ENCODE measurements around the gene SIGLEC12. TPM values are rescaled to one million over a fixed set of nuclear protein-coding genes. Genes with fewer than 3 reads are reported as not detected.

The SIGLEC12 gene
- total RNA-seq, 2 experiments from 2014 or later, result not detected

DNA sequence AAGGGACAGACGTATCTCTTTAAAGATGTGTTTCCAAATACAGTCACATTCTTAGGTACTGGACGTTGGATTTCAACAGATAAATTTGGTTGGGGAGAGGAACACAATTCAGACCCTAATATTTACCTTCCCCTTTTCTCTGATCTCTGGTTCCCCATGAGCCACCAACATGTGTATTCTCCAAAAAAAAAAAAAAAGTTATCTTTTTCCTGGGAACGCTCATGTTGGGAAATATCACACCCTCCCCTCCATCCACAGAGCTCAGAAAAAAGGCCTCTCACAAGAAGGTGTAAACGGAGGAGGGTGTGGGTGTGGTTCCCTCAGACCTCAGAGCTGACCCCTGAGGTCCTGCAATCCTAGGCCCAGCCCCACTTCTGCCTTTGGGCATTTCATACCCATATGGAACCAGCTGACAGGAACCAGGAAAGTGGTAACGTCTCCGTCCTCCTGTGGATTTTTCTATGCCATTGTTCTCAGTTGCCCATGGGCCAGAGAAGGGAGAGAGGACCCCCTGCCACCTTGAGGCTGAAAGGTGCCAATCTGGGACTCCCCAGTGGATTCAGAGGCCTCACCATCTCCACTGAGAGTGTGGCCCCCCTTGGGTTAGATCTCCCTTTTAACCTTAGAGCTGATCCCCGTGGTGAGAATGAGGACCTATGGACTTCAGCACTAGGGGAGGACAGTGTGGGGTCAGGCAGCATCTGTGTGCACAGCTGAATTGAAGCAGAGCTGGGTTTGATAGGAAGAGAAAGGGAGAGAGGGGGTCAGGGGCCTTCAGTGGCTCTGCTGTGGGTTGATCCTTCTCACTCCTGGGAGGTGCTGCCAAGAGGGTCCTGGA lies 8.4 kb upstream of the SIGLEC12 start:
- DNase-seq, result no peak
- Mint-ChIP-seq H3K9me3 (no peaks in the 10 kb centered on the region), H3K27me3 (peaks cover 44% of the 10 kb centered on the region), H3K4me1 (ENCODE audit: low read depth) (no peaks in the 10 kb centered on the region), H3K27ac (no peak overlapping the region), H3K36me3 (ENCODE audit: low read depth) (no peaks in the 10 kb centered on the region), H3K4me3 (no peak overlapping the region)
- H3K36me3 ChIP-seq (ENCODE audit: insufficient read depth, low read length), result no peaks in the 10 kb centered on the region
- TF ChIP-seq, protein P1, sequence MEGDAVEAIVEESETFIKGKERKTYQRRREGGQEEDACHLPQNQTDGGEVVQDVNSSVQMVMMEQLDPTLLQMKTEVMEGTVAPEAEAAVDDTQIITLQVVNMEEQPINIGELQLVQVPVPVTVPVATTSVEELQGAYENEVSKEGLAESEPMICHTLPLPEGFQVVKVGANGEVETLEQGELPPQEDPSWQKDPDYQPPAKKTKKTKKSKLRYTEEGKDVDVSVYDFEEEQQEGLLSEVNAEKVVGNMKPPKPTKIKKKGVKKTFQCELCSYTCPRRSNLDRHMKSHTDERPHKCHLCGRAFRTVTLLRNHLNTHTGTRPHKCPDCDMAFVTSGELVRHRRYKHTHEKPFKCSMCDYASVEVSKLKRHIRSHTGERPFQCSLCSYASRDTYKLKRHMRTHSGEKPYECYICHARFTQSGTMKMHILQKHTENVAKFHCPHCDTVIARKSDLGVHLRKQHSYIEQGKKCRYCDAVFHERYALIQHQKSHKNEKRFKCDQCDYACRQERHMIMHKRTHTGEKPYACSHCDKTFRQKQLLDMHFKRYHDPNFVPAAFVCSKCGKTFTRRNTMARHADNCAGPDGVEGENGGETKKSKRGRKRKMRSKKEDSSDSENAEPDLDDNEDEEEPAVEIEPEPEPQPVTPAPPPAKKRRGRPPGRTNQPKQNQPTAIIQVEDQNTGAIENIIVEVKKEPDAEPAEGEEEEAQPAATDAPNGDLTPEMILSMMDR (IDR thresholded peaks at IDR 0.05), result no peak
- POLR2A ChIA-PET, result no interaction called here
- no peak overlapping the region for H3K27ac ChIP-seq (ENCODE audit: low read depth in 1 of 2, low read length in 2 of 2)
- no peak overlapping the region for H3K4me3 ChIP-seq (ENCODE audit: low read length)
- peaks cover 0 to 8% of the 10 kb centered on the region in 2 experiments for H3K27me3 ChIP-seq (ENCODE audit: control insufficient read depth in 1 of 2, insufficient read depth in 2 of 2, low read length in 2 of 2)
- H3K4me1 ChIP-seq (ENCODE audit: insufficient read depth, low read length), result no peaks in the 10 kb centered on the region
- CTCF ChIA-PET, result no interaction called here
- intact Hi-C loops (cut with DNase I, micrococcal nuclease), result no loop called here
- no peak for ATAC-seq (ENCODE audit: poor library complexity)
- H3K9me3 ChIP-seq (ENCODE audit: control insufficient read depth in 1 of 2, insufficient read depth in 1 of 2, low read length in 2 of 2), result peaks cover 0 to 8% of the 10 kb centered on the region in 2 experiments

DNA sequence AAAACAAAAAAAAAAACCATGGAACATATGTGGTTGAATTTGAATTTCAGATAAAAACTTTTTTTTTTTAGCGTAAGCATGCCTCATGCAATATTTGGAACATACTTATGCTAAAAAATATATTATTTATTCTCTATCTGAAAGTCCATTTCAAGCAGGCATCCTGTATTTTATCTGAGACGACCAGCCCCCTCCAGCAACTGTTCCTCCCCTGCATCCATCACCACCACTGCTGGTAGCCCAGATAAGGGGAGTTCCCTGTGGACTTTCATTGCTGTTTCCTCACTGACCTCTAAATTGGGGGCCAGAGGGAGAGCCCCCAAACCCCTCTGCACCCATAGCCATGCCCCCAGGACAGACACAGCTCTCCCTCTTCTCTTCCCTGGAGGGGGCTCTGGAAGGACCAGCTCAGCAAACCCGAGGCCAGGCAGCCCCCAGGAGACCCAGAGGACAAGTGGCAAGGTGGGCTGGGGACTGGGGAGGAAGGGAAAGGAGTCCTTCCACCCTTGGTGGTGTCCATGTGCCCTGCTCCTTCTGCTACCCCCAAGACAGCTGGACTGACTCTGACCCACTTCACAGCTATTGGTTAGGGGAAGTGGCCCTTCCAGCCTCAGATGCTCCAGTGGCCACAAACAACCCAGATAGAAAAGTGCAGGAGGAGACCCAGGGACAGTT lies 6.6 kb upstream of the SIGLEC12 start:
- peaks cover 33% of the 10 kb centered on the region for H3K27me3 Mint-ChIP-seq
- Histone ChIP-seq H3K4me1 (ENCODE audit: insufficient read depth, low read length) (no peaks in the 10 kb centered on the region), H3K27ac (ENCODE audit: low read depth in 1 of 2, low read length in 2 of 2) (no peak overlapping the region)

DNA sequence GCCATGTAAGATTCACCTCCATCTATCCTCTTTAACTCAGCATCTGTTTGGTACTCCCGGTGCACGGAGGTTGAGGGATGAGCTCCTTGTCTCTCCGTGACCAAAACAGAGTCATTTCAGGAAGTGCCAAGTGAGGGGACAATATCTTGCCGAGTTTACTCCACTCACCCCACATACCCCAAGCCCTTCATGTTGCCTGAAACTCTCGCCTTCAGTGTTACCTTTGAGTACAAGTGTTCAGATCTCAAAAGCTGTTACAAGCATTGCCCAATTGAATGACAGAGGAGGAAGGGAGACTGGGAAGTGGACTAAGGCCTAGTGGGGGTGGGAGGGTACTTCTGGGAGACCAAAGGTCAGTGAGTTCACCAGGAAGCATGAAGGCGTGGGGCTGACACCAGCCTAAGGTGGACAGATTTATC lies 6.0 kb upstream of the SIGLEC12 start:
- Mint-ChIP-seq H3K4me3 (no peak overlapping the region), H3K27me3 (peaks cover 29% of the 10 kb centered on the region), H3K9me3 (no peaks in the 10 kb centered on the region), H3K27ac (no peak overlapping the region), H3K4me1 (ENCODE audit: low read depth) (no peaks in the 10 kb centered on the region), H3K36me3 (ENCODE audit: low read depth) (no peaks in the 10 kb centered on the region)
- intact Hi-C loops (cut with DNase I, micrococcal nuclease), result no loop called here
- no peak overlapping the region for H3K27ac ChIP-seq (ENCODE audit: low read depth in 1 of 2, low read length in 2 of 2)
- ATAC-seq (ENCODE audit: poor library complexity) (no peak), DNase-seq (no peak)
- peaks cover 0 to 4% of the 10 kb centered on the region in 2 experiments for H3K27me3 ChIP-seq (ENCODE audit: control insufficient read depth in 1 of 2, insufficient read depth in 2 of 2, low read length in 2 of 2)
- no peak overlapping the region for H3K4me3 ChIP-seq (ENCODE audit: low read length)
- ChIA-PET POLR2A (no interaction called here), CTCF (no interaction called here)
- TF ChIP-seq, protein P1 (IDR thresholded peaks at IDR 0.05), result no peak
- no peaks in the 10 kb centered on the region for H3K36me3 ChIP-seq (ENCODE audit: insufficient read depth, low read length)
- H3K9me3 ChIP-seq (ENCODE audit: control insufficient read depth in 1 of 2, insufficient read depth in 1 of 2, low read length in 2 of 2), result peaks cover 0 to 12% of the 10 kb centered on the region in 2 experiments
- no peaks in the 10 kb centered on the region for H3K4me1 ChIP-seq (ENCODE audit: insufficient read depth, low read length)

More for the DNA sequence above, 6.6 kb upstream of the SIGLEC12 start:
- DNase-seq, result no peak
- Histone ChIP-seq H3K27me3 (ENCODE audit: control insufficient read depth in 1 of 2, insufficient read depth in 2 of 2, low read length in 2 of 2) (peaks cover 0 to 7% of the 10 kb centered on the region in 2 experiments), H3K4me3 (ENCODE audit: low read length) (no peak overlapping the region), H3K36me3 (ENCODE audit: insufficient read depth, low read length) (no peaks in the 10 kb centered on the region), H3K9me3 (ENCODE audit: control insufficient read depth in 1 of 2, insufficient read depth in 1 of 2, low read length in 2 of 2) (peaks cover 0 to 12% of the 10 kb centered on the region in 2 experiments)
- no peak overlapping the region for H3K27ac Mint-ChIP-seq
- H3K4me3 Mint-ChIP-seq, result no peak overlapping the region
- TF ChIP-seq, protein P1 (IDR thresholded peaks at IDR 0.05), result no peak
- H3K36me3 Mint-ChIP-seq (ENCODE audit: low read depth), result no peaks in the 10 kb centered on the region
- H3K4me1 Mint-ChIP-seq (ENCODE audit: low read depth), result no peaks in the 10 kb centered on the region
- intact Hi-C loops (cut with DNase I, micrococcal nuclease), result no loop called here
- ChIA-PET CTCF (no interaction called here), POLR2A (no interaction called here)
- no peak for ATAC-seq (ENCODE audit: poor library complexity)
- no peaks in the 10 kb centered on the region for H3K9me3 Mint-ChIP-seq
